Kidney capillary endothelial cell (primary cell): ENCODE measurements around the gene SYK.
"Not testable (repeated sequence)": the region's sequence is repeated elsewhere in the genome, so short reads cannot be mapped to it uniquely, and the experiment has no call there.

ENCODE experiments used
- DNase-seq: peaks from one replicate; pipeline ENCODE4 v3.0.0-alpha.2; 2018; ENCODE audit warnings: low spot score

SYK gene

GRCh38 chr9:90880669-90881068, 79.0 kb downstream of the SYK start:
- no peak for DNase-seq

DNA sequence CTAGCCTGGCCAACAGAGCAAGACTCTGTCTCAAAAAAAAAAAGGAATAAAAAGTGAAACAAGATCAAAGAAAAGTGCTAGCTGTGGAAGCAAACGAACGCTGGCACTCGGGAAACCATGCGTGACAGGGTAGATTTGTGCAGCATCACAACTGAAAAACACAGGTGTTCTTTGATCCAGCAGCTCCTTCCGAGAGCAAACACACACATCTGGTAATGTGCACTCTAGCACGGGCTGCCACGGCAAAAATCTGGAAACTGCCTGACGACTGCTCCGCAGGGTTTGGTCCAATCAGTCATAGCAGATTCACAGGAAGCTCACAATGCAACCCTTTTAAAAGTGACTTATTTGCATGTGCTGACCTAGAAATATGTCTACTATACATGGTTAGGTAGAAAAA, 80.0 kb downstream of the SYK start:
- DNase-seq, result no peak

- DNase-seq, result no peak
Observed at GRCh38 chr9:90882991-90883600, 81.5 kb downstream of the SYK start.

GRCh38 chr9:90883661-90884060, 82.0 kb downstream of the SYK start:
- no peak for DNase-seq

DNA sequence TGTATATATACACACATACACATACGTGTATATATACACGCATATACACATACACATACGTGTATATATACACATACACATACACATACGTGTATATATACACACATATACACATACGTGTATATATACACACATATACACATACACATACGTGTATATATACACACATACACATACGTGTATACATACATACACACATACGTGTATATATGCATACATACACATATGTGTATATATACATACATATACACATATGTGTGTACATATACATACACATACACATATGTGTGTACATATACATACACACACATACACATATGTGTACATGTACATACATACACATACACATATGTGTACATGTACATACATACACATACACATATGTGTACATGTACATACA, 82.6 kb downstream of the SYK start:
- no peak for DNase-seq

DNA sequence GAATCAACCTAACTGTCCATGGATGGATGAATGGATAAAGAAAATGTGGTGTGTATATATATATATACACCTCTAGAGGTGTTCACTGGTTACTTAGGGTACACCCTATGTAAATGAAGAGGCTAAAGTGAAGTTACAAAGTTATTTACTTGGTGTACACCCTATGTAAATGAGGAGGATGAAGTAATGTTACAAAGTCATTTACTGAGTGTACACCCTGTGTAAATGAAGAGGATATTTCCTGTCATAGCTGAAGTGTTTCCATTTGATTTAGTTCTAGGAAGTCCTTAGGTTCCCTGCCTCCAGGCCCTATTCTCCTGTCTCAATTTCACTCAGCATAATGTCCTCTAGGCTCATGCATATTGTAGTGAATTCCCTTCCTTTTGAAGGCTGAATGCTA, 85.2 kb downstream of the SYK start:
- not testable (repeated sequence) for DNase-seq

GRCh38 chr9:90888941-90889340, 87.3 kb downstream of the SYK start:
- DNase-seq, result no peak

DNA sequence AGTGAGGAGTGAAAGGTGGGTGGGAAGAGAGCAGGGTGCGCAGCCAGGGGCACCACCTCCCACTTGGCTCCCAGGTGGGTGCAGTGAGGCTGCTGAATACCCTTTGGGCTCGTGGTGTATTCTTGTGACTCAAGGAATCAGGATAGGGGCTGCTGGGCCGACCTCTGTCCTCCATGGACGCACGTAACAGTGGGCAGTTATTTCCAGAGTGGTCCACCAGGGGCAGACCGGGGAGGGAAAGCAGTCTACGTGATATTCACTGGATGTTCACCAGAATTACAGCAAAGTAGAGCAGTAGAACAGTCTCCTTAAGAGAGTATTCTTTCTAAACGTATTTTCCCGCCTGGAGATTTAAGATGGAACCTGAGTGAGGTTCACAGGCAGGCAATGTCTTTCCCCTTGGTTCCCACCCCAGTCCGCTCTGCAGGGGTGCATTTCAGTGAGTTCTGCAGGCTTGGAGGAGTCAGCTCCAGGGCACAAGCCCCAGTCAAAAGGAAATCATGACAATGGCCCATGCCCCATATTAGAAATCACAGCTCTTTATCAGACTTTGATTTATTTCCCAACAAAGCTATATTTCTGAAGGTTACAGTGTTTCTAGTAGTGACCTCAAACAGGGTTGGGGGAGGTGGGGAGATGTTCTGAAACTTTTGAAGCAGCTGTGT, 88.7 kb downstream of the SYK start:
- no peak for DNase-seq

GRCh38 chr9:90891308-90892040, 89.9 kb downstream of the SYK start:
- DNase-seq, result no peak

GRCh38 chr9:90892918-90893317, 91.3 kb downstream of the SYK start:
- no peak for DNase-seq

GRCh38 chr9:90893706-90894105, 92.1 kb downstream of the SYK start:
- no peak for DNase-seq

- DNase-seq, result no peak
Observed at GRCh38 chr9:90894986-90895687, 93.5 kb downstream of the SYK start.

DNA sequence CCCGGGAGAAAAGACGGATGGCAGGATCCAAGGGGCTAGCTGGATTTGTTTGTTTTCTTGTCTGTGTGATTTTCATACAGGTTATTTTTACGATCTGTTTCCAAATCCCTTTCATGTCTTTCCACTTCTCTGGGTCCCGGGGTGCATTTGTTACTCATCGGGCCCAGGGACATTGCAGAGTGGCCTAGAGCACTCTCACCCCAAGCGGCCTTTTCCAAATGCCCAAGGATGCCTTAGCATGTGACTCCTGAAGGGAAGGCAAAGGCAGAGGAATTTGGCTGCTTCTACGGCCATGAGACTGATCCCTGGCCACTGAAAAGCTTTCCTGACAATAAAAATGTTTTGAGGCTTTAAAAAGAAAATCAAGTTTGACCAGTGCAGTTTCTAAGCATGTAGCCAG, 94.2 kb downstream of the SYK start:
- no peak for DNase-seq

DNA sequence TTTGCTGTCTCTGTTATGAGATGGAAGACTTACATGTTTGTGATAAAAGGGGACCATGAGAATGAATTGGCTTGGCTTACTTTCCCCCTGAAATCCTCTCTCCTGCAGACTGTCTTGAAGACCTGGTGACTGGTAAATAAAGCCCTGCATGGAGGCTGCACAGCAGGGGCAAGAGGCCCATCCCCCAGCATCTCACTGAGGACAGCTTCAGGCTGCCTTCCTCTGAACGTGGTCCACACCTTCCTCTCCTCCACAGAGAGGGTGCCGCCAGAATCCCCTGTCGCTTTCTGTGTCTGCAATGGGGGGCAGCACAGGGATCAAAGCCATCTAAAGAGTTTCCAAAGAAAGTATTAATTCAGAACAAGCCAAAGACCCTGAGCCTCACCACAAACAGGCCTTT, 94.6 kb downstream of the SYK start:
- no peak for DNase-seq

DNA sequence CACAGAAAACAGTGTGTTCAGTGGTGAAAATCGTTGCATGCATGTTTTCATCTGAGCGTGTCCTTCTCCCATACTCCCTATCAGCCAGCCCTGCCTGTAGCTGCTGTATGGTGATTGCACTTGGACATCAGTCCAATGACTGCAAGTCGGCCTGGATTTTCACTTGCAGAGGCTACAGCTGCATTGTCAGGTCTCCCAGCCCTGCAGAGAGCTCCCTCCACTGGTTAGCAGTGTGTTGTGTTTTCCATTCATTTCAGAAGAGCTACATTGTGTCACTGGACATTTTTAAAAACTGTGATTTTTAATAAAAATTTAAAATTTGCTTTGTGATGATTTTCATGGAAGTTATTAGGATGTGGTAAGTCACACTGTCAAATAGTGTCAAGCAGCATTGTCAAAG, 96.6 kb downstream of the SYK start:
- DNase-seq, result no peak

DNA sequence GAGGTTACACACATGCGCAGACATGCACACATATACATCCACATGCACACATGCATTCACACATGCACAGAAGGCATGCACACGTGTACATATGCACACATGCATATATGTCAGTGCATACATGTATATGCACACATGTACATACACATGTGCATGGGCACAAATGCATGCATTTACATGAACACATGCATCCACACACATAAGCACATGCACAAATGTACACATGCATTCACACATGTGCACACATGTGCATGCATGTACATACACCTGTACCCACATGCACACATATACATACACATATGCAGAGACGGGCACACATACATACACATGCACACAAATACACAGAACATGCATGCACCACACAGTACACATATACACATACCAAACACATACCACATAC, 97.7 kb downstream of the SYK start:
- DNase-seq, result no peak

DNA sequence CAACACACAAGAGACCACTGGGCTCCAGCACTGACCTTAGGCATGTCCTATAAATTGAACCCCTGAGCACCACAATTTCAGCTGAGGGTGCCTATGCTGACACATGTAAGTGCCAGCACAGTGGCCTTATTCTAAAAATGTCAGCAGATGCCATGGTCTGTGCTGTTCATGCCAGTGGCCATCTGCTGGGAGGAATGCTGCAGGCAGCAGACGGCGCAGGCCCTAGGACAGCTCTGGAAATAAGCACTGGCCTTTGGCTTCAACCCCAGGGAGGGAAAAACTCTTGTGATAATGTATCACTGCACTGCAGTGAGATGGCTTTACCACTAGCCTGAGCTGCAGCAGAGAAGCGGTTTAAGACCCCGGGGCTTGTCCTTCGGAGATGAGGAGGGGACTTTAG, 98.5 kb downstream of the SYK start:
- DNase-seq, result no peak

- DNase-seq, result no peak
Observed at GRCh38 chr9:90901933-90902332, 100.3 kb downstream of the SYK start.

- DNase-seq, result no peak
Observed at GRCh38 chr9:90903766-90904424, 102.3 kb downstream of the SYK start.

DNA sequence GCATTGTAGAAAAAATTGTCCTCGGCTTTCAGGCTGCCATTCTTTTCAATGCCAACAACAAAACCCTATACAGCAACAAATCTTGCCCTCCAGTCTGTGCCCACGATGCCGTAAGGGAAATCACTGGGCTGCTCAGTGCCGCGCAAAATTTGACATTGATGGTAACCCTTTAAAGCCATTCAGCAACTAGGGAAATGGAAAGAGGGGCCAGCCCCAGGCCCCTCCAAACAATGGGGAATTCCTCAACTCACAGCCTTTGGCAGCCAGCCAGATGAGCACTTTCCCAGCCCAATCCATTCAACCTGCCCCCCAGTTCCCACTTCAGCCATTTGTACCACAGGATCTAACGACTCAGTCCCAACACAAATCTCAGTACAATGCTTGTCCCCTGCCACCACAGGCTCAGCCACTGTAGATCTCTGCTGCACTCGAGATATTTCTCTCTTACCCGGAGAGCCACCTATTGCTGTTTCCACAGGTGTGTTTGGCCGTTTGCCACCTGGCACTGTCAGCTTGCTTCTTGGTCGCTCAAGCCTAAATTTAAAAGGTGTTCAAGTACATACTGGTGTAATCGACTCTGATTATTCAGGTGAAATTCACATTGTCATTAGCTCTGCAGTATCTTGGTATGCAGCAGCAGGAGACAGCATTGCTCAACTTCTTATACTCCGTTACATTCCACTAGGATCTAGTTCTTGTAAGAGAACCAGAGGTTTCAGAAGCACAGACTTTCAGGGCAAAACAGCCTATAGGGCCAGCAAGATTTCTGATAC, 103.3 kb downstream of the SYK start:
- DNase-seq, result no peak

DNA sequence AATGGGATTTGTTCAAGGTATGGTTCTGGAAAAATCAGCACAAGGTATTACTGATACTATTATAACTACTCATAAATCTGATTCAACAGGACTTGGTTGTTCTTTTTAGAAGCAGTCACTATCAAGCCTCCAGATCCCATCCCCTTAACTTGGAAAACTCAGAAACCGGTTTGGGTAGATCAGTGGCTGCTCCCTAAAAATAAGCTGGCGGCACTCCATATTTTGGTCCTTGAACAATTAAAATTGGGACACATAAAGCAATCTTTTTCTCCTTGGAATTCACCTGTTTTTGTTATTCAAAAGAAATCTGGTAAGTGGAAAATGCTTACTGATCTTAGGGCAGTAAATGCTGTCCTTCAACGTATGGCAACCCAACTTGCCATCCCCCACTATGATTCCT, 104.2 kb downstream of the SYK start:
- no peak for DNase-seq
